Activated naive CD8-positive, alpha-beta T cell treated with anti-CD3 and anti-CD28 coated beads, Interleukin-2, amount 50 U/mL, for 16 hours (primary cell): ENCODE measurements around the gene BCL6B.
"Not testable (repeated sequence)": the region's sequence is repeated elsewhere in the genome, so short reads cannot be mapped to it uniquely, and the experiment has no call there.

Experiments
- DNase-seq: peaks from one replicate; pipeline ENCODE4 v3.0.0-alpha.2; 2020; ENCODE audit warnings: low read depth, low spot score

BCL6B gene, protein sequence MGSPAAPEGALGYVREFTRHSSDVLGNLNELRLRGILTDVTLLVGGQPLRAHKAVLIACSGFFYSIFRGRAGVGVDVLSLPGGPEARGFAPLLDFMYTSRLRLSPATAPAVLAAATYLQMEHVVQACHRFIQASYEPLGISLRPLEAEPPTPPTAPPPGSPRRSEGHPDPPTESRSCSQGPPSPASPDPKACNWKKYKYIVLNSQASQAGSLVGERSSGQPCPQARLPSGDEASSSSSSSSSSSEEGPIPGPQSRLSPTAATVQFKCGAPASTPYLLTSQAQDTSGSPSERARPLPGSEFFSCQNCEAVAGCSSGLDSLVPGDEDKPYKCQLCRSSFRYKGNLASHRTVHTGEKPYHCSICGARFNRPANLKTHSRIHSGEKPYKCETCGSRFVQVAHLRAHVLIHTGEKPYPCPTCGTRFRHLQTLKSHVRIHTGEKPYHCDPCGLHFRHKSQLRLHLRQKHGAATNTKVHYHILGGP

DNA sequence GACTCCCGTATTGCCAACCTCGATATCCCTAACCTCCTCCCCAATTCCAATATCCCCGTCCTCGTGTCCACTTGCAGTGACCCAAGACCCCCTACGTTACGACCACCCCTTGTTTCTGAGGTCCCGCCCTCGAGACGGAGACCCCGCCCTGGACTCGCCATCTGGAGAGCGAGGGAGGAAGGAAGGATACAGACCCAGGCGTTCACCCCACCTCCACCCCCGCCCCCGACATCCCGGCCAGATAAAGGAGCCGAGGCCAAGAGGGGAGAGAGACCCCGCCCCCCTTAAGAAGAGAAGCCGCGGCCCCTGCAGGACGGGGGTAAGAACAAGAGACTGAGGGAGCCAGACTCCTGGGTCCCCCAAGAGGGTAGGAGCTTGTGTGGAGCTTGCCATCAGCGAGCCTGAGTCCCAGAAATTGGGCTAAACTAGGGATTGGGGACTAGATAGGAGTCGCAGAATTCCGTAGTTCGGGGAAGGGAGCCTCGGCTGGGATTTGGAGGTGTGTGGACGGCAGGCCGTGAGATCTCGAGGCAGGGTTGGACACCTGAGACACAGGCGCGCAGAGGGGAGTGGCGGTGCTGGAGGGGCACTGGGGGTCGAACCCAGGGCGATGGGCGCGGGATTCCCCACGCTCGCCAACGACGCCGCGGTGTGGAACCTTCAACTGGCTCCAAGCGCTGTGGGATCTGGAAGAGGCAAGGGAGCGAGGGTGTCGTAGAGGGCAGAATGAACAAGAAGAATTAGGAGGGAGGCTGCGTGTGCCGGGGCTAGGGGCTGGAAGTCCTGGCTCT, at the start of gene BCL6B:
BCL6B (plus strand) TSS at position 270 of the 791 bp plus-strand sequence. CDS start 622 bp downstream, outside the sequence.
- no peak for DNase-seq

DNA sequence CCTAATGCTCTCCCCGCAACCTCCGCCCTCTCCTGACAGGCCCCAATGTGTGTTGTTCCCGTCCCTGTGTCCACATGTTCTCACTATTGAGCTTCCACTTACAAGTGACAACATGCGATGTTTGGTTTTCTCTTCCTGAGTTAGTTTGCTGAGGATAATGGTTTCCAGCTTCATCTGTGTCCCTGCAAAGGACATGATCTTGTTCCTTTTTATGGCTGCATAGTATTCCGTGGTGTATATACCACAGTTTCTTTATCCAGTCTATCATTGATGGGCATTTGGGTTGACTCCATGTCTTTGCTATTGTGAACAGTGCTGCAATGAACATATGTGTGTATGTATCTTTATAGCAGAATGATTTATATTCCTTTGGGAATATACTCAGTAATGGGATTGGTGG, 43.4 kb upstream of the BCL6B start:
- DNase-seq = not testable (repeated sequence)

DNA sequence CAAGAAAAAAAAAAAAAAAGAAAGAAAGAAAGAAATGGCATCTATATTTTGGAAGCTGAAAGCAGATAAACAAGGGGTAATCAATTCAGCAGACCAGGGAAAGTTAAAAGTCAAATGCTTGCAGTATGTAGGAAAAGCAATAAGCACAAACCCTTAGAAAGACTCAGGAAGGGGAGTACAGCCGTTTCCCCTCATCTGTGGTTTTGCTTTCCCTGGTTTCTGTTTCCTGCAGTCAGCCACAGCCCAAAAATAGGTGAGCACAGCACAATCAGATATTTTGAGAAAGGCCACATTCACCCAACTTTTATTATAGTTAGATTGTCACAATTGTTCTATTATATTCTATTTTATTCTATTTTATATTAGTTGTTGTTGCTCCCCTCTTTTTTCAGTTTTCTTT, 41.4 kb upstream of the BCL6B start:
- no peak for DNase-seq

DNA sequence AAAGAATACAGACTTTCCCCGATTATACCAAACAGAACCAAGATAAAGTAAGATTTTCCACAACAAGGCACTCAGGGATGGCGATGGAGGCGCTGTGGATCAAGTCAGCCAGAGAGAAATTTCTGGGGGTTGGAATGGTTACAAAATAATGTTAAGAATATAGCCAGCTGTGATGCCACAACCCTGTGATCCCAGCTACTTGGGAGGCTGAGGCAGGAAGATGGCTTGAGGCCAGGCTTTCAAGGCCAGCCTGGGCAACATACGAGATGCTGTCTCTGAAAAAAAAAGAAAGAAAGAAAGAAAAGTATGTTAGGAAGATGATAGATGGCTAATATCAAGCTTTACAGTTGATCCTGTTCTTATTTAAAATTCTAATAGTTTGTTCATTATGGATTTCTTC, 37.6 kb upstream of the BCL6B start:
- DNase-seq = no peak

DNA sequence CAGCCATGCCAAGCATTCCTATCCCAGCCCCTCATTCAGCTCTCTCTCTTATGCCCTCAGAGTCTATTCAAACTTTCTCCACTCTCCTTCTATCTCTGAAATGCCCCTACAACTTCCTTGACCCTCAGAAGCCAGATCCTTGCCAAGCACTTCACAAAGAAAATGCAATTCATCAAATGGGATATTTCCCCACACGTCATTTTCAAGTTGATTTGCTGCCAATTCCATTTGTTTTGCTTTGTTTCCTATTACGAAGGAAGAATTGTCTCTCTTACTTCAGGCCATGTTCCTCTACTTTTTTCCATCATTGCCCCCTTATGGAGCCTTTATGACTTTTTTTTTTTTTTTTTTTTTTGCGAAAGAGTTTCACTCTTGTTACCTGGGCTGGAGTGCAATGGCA, 36.2 kb upstream of the BCL6B start:
- no peak for DNase-seq

DNA sequence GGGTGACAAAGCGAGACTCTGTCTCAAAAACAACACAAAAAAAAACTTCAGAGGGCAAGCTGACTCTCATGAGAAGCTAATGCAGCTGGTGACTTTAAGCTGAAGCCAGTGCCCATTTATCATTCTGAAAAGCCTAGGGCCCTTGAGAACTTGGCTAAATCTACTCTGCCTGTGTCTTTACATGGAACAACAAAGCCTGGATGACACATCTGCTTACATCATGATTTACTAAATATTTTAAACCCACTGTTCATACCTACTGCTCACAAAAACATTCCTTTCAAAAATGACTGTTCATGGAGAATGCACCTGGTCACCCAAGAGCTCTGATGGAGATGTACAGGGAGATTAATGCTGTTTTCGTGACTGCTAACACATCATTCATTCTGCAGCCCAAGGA, 33.1 kb upstream of the BCL6B start:
- no peak for DNase-seq

DNA sequence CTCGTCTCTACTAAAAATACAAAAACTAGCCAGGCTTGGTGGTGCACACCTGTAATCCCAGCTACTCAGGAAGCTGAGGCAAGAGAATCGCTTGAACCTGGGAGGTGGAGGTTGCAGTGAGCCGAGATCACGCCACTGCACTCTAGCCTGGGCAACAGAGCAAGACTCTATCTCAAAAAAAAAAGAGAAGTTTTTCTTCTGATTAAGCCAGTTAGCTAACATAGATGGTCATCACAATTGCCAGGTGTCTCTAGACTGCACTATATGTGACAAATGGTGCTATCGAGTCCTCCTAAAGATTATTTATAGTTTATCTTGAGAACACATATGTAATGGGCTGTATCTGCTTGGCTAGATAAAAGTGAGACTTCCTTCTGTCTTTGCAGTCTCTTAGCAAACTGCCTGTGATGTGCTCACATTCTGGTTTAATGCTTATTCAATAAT, 29.2 kb upstream of the BCL6B start:
- DNase-seq = not testable (repeated sequence)

DNA sequence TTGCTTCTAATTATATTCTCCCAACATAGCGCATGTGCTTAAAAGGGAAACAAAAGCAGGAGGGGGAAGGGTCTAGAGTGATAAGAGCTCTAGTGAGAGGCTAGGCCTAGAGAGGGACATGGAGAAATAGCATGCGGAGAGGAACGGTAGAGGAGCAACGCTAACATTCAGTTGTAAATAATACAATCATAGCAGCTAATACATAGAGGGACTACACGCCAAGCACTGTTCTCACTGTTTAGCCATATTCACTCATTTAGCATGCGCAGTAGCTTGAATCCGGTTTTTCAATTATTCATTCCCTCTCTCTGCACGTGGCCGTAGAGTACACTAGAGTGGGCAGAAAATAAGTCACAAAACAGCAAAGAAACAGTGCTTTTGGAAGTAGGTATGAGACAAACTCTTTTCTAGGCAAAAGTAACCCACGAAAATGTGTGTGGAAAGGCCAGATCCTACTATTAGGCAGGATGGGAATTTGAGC, 28.7 kb upstream of the BCL6B start:
- no peak for DNase-seq

DNA sequence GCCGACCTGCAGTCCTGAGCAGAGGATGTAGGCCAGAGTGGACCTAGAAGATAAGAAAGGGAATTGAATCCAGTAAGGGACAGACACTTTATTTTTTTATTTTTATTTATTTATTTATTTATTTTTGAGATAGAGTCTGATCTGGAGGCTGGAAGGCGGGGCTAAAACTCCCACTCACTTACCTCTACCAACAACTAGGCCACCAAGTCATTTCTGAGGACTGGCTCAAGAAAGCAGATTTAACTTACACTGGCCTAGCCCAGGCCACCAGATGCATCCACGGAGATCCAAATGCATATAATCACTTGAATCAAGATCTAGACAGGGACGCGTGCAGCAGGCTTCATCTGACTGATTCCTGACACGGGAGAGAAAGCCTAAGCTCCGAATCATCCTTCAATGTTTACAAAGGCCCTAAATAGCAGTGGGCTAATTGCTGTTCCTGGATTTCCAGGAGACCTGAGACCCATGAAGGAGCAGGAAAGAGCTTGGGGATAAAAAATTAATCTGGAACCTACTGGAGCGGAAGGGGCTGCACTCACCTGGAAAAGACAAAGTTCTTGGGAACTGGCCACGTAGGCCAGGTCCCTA, 28.1 kb upstream of the BCL6B start:
- no peak for DNase-seq

DNA sequence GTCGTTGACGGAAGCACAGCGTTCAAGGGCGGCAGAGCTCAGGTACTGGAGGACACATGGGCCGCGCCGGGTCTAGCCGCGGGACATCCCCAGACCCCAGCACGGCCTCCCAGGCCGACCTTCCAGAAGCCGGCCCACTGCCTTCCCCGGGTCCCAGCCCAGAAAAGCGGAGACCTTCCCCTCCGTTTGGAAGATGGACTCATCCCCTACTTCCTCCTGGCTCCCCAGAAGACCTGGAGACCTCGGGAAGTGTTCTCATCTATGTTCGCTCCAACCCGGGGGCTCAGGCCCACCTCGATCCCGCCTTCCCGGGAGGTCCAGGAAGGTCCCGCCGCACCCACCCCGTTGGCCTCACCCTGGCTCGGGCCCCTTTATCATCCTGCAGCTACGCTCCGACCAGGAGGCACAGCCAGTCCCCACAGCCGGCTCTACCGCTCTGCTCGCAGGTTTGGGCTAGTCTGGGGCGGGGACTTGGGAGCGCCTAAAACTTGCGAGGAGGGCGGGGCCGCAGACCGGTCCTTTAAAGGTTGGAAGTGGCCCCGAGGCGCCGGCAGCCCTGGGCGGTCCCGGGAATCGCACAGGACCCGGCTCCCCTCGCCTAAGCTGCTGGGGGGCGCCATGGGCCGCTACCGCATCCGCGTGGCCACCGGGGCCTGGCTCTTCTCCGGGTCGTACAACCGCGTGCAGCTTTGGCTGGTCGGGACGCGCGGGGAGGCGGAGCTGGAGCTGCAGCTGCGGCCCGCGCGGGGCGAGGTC, 27.2 kb upstream of the BCL6B start, which contains the start of gene ALOX12:
ALOX12 (plus strand) TSS at position 550 of the 756 bp plus-strand sequence; CDS start at position 619, 69 bp downstream.
- no peak for DNase-seq

DNA sequence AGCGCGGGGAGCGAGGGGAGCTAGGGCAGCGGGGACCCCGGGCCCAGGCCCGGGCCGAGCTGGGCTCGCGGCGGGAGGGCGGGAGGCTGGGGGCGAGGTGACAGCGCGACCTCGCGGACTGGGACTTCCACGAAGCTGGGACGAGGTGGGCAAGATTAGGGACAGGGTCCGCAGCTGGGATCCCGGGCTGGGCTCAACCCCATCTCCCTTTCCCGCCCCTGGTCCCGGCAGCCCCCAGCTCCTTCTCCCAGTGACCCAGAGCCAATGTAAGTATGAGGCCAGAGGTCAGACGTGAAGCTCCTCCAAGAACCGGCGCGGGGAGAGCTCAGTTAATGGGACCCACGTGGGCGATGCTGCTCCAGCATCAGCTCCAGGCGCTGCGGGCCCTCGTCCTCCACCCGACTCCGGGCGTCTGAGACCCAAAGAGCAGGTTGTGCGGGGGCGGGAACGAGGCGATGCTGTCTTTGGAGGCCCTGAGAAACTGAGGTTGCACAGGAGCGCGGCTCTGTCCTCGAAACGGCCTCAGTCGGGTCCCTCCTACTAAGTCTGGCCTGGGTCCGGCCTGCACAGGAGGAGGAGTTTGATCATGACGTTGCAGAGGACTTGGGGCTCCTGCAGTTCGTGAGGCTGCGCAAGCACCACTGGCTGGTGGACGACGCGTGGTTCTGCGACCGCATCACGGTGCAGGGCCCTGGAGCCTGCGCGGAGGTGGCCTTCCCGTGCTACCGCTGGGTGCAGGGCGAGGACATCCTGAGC, 26.4 kb upstream of the BCL6B start:
- DNase-seq = no peak

DNA sequence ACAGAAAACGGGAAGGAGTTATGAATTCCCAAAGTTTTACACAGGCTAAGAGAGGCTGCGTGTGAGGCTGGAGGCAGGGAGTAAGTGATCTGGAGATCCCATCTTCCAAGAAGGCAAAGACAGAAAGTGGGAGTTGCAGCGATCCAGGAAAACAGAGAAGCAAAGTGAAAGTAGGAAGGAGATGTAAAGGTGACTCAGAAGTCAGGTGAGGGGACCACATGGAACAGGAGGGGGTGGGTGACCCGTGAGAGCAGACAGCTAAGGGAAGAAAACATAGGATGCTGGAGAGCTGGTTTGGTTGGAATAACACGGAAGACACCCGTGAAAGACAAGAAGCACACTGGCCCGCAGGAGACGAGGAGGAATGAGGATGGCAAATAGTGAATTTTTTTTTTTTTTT, 25.7 kb upstream of the BCL6B start:
- DNase-seq = no peak

DNA sequence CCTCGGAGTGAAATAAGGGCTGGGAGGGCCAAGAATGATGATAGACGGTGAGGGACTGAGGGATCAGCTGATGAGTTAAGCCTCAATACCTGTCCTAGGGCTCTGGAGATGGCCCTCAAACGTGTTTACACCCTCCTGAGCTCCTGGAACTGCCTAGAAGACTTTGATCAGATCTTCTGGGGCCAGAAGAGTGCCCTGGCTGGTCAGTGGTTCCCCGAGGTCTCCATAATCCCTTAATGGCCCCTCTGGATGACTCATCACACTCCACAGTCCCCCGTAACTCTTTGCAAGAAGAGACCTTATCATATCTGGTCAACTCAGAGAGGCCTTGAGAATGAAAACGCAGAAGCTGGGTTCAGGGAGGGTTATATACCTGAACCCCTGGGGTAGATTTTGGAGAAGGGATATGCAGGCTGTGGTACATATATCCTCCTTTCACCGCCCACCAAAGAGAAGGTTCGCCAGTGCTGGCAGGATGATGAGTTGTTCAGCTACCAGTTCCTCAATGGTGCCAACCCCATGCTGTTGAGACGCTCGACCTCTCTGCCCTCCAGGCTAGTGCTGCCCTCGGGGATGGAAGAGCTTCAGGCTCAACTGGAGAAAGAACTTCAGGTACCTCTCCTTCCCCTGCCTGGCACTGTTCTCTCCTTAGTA, 23.9 kb upstream of the BCL6B start:
- DNase-seq = no peak

DNA sequence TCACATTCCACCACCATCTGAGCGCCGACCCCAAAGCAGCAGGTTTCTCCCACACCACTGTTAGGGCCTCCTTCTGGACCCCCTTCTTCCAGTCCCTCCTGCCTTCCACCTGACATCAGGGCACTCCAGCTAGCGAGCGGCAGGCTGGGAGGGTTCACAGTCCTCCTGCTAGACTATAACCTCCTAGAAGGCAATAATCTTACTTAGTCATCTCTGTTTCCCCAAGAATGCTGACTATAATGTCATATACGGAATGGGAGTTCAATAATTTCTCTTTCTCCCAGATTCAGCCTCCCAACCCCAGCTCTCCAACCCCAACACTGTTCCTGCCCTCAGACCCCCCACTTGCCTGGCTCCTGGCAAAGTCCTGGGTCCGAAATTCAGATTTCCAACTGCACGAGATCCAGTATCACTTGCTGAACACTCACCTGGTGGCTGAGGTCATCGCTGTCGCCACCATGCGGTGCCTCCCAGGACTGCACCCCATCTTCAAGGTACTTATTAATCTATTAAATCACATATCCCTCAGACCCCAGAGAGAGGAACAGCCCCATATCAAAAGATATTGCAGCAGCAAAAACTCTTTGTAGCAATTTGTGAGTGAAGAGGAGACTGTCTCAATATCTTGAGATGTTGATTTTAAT, 21.4 kb upstream of the BCL6B start:
- no peak for DNase-seq

DNA sequence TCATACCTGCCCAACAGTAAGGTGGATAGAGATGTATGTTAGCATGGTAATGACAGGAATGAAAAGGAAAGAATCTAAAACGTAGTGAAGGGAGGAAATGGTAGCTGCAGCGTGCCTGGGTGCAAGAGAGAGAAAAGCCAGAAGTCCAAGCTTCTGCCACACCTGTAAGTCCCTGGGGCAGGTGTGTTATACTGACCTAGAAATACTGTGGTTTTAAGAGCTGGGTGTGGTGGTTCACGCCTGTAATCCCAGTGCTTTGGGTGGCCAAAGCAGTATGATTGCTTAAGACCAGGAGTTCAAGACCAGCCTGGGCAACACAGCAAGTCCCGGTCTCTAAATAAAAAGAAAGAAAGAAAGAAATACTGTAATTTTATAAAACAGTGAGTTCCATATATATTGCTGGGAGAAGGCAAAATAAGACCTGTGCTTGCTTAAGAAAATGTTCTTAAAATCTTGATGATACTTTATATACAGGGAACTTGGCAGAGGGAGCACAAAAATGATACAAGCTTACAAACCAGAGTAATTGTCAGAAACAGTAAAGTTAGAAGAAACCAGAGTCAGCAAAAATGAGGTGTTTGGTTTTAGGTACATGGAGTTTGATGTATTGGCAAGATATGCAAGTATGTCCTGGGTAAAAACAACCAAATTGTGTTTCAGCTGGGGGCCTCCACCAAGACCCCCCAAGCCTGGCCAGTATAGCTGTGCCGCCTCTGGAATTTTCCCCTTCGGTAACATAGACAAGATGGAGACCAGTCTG, 20.4 kb upstream of the BCL6B start:
- no peak for DNase-seq

DNA sequence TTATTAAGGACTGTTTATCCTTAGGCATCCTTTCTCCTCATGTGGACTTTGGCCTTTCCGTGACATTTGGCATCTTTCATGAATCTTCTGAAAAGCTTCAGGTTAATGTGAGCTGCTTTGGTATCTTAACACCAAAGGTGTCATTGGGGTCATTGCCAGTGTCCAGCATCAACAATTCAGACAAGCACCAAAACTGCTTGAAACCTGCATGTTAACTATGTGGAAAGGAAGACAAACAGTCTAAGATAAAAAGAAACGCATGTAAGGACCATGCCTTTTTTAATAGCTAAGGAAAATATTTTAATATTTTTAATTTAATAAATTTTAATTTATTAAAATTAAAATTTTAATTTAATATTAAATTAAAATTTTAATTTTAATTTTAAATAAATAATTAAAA, 19.1 kb upstream of the BCL6B start:
- no peak for DNase-seq

DNA sequence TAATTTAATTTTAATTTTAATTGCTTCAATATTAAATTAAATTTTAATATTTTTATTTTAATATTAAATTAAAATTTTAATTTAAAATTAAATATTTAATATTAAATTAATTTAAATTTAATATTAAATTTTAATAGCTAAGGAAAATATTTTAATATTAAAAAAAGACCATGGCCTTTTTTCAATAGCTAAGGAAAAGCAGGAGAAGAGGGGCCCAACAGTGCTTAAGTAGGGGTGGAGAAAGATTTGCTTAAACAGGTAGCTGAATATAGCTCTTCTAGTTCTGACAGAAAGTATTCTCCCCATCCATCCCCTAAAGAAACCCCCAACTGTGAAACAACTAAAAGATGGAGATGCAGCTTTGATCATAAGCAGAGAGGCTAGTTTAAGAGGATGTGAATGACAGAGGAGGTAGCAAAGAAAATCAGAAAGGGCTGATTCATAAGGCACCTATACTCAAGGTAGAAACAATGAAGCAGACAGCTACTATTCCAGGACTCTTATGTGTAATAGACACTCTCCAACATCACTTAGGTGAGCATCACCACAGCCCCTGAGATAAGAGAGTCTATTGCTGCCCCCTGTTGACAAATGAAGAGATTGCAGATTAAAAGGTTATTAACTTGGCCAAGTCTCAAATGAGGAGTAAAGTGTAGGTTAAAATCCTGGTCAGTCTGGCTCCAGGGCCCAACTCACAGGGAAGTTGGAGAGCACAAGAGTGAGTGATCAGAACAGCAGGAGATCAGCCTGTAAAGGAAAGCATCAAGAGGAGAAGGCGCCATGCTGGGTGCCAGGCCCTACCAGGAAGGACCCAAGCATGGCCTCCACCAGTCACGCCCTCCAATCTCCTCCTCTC, 18.2 kb upstream of the BCL6B start:
- no peak for DNase-seq

DNA sequence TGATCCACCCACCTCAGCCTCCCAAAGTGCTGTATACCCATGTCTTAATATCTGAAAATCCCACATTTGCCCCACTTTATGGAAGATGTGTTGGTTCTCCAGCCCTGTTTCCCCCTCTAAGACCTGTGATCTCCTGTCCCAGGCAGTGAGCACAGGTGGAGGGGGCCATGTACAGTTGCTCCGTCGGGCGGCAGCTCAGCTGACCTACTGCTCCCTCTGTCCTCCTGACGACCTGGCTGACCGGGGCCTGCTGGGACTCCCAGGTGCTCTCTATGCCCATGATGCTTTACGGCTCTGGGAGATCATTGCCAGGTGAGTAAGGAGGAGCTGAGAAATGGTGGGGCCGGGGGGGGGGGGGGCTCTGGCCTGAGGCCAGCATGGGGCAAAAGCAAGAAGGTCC, 17.1 kb upstream of the BCL6B start:
- no peak for DNase-seq
